Right lobe of liver (tissue), 4 donors: ENCODE measurements around the gene TENM4.

ENCODE experiments used
- POLR2A ChIP-seq: fragments of 450-650 bp; IDR thresholded peaks from one replicate; pipeline ENCODE4 v1.6.1; 2017; ENCODE audit warnings: antibody characterized with exemption, mild to moderate bottlenecking
- TF ChIP-seq, protein P1 (sequence below), 4 donors: fragments of 200-600 bp in 3 of 4; fragments of 450-650 bp in 1 of 4; IDR thresholded peaks; one replicate each; pipeline versions ENCODE4 v1.5.1 to v1.8.0; 2016 to 2022; ENCODE audit warnings: antibody characterized with exemption in 4 of 4, mild to moderate bottlenecking in 2 of 4
- donor health status: DM: no; HTN: no; CAD: no.
- donor health status: DM: no; HTN: no; CAD: no.
- donor health status: DM: no; HTN: yes; CAD: no.

DNA sequence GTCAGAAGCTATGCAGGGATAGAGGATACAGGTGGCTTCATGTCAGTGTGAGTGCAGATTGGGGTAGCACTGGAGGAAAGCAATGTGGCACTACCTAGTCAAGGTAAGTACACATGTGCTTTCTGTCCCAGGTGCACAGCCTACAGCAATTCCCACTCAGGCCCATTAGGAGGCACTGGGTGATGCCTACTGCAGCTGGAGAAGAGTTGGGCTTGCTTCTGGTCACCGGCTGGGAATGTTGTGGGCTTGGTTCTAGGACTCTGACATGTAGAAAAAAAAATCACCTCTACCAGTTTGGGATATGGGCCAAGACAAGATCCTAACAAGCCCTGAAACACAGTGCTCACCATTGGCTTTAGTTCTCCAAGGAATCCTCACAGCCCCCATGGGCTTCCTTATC lies 69.7 kb downstream of the TENM4 start:
- TF ChIP-seq, protein P1, sequence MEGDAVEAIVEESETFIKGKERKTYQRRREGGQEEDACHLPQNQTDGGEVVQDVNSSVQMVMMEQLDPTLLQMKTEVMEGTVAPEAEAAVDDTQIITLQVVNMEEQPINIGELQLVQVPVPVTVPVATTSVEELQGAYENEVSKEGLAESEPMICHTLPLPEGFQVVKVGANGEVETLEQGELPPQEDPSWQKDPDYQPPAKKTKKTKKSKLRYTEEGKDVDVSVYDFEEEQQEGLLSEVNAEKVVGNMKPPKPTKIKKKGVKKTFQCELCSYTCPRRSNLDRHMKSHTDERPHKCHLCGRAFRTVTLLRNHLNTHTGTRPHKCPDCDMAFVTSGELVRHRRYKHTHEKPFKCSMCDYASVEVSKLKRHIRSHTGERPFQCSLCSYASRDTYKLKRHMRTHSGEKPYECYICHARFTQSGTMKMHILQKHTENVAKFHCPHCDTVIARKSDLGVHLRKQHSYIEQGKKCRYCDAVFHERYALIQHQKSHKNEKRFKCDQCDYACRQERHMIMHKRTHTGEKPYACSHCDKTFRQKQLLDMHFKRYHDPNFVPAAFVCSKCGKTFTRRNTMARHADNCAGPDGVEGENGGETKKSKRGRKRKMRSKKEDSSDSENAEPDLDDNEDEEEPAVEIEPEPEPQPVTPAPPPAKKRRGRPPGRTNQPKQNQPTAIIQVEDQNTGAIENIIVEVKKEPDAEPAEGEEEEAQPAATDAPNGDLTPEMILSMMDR (IDR thresholded peaks at IDR 0.05): no peak
- no peak for TF ChIP-seq POLR2A
